Measurements from ENCODE around the gene COPS6. TPM values are rescaled to one million over a fixed set of nuclear protein-coding genes. Genes with fewer than 3 reads are reported as not detected.
A peak's percentile ranks its signal among the peaks of the same experiment; 100 is the strongest.

COPS6 gene
- total and polyA plus RNA-seq, 4 donors = 28.7 to 63.2 (median 46.8) TPM

DNA sequence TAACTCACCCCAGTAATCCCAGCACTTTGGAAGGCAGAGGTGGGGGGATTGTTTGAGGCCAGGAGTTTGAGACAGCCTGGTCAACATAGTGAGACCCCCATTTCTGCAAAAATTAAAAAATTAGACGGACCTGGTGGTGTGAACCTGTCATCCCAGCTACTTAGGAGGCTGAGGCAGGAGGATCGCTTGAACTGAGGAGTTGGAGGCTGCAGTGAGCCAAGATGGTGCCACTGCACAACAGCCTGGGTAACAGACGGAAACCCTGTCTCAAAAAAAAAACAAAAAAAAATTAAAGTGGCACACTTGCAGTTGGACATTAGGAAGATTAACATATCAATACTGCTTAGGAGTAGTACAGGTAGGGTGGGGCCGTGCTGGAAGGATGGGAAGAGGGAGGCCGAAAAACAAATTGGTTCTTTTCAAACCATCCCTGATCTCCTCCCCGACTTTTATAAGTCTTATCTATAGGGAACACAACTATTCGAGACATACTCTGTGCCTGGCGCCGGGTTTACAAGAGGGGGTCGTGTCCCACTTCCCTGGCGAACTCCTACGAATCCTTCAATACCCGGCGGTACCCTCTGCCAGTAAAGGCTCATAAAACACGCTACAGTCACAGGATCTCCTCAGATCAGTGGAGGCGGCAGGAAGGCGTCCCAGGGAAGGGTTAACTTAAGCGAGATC is 29.8 kb downstream of the COPS6 start:
- H3K27me3 ChIP-seq (ENCODE audit: control insufficient read depth in 4 of 4, insufficient read depth in 4 of 4, low read length in 3 of 4) = no peaks in the 10 kb centered on the region
- TF ChIP-seq, protein P1, sequence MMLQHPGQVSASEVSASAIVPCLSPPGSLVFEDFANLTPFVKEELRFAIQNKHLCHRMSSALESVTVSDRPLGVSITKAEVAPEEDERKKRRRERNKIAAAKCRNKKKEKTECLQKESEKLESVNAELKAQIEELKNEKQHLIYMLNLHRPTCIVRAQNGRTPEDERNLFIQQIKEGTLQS (IDR thresholded peaks at IDR 0.05) = no peak
- TF ChIP-seq FOXA1 (IDR thresholded peaks at IDR 0.05) (no peak), SP1 (IDR thresholded peaks at IDR 0.05) (no peak), HNF4A (conservative IDR thresholded peaks at IDR 0.05) (no peak), RXRA (IDR thresholded peaks at IDR 0.05) (no peak), FOXA2 (IDR thresholded peaks at IDR 0.05) (no peak), TAF1 (conservative IDR thresholded peaks at IDR 0.05) (no peak), YY1 (IDR thresholded peaks at IDR 0.05) (no peak), JUND (IDR thresholded peaks at IDR 0.05) (no peak), EGR1 (IDR thresholded peaks at IDR 0.05; ENCODE audit: low read depth in 2 of 2) (no peak)
- TF ChIP-seq, protein P2, sequence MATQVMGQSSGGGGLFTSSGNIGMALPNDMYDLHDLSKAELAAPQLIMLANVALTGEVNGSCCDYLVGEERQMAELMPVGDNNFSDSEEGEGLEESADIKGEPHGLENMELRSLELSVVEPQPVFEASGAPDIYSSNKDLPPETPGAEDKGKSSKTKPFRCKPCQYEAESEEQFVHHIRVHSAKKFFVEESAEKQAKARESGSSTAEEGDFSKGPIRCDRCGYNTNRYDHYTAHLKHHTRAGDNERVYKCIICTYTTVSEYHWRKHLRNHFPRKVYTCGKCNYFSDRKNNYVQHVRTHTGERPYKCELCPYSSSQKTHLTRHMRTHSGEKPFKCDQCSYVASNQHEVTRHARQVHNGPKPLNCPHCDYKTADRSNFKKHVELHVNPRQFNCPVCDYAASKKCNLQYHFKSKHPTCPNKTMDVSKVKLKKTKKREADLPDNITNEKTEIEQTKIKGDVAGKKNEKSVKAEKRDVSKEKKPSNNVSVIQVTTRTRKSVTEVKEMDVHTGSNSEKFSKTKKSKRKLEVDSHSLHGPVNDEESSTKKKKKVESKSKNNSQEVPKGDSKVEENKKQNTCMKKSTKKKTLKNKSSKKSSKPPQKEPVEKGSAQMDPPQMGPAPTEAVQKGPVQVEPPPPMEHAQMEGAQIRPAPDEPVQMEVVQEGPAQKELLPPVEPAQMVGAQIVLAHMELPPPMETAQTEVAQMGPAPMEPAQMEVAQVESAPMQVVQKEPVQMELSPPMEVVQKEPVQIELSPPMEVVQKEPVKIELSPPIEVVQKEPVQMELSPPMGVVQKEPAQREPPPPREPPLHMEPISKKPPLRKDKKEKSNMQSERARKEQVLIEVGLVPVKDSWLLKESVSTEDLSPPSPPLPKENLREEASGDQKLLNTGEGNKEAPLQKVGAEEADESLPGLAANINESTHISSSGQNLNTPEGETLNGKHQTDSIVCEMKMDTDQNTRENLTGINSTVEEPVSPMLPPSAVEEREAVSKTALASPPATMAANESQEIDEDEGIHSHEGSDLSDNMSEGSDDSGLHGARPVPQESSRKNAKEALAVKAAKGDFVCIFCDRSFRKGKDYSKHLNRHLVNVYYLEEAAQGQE (IDR thresholded peaks at IDR 0.05) = no peak
- TF ChIP-seq, protein P3, sequence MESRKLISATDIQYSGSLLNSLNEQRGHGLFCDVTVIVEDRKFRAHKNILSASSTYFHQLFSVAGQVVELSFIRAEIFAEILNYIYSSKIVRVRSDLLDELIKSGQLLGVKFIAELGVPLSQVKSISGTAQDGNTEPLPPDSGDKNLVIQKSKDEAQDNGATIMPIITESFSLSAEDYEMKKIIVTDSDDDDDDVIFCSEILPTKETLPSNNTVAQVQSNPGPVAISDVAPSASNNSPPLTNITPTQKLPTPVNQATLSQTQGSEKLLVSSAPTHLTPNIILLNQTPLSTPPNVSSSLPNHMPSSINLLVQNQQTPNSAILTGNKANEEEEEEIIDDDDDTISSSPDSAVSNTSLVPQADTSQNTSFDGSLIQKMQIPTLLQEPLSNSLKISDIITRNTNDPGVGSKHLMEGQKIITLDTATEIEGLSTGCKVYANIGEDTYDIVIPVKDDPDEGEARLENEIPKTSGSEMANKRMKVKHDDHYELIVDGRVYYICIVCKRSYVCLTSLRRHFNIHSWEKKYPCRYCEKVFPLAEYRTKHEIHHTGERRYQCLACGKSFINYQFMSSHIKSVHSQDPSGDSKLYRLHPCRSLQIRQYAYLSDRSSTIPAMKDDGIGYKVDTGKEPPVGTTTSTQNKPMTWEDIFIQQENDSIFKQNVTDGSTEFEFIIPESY (IDR thresholded peaks at IDR 0.05) = no peak
- TF ChIP-seq, protein P4, sequence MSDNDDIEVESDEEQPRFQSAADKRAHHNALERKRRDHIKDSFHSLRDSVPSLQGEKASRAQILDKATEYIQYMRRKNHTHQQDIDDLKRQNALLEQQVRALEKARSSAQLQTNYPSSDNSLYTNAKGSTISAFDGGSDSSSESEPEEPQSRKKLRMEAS (IDR thresholded peaks at IDR 0.05) = no peak
- WGBS = 21% methylated on average over 18 of the region's 18 CpGs
- H3K9me3 ChIP-seq (ENCODE audit: control insufficient read depth in 4 of 4, low read length in 3 of 4) = no peaks in the 10 kb centered on the region
- peak overlapping the region; percentile 77 to 99 (median 95) for H3K4me3 ChIP-seq (ENCODE audit: low read depth in 1 of 3, low read length in 3 of 3)
- H3K4me1 ChIP-seq (ENCODE audit: control insufficient read depth in 4 of 4, insufficient read depth in 4 of 4, low read length in 3 of 4) = peaks cover 3 to 26% (median 19%) of the 10 kb centered on the region in 4 donors
- peak overlapping the region; percentile 10 to 81 for H3K9ac ChIP-seq (ENCODE audit: low read depth in 1 of 2, low read length in 2 of 2)
- DNase-seq (ENCODE audit: low spot score) = no peak
- H3K36me3 ChIP-seq (ENCODE audit: control insufficient read depth in 4 of 4, insufficient read depth in 3 of 4, low read depth in 1 of 4, low read length in 3 of 4) = peaks cover 0 to 4% (median 0%) of the 10 kb centered on the region in 4 donors
- peak overlapping the region in 1 of 2 donors; percentile 60 for H3K27ac ChIP-seq (ENCODE audit: low read depth in 1 of 2, low read length in 2 of 2)

GRCh38 chr7:100119072-100119969 is 30.6 kb downstream of the COPS6 start, which contains the start of the genes CNPY4 and TAF6:
Gene CNPY4 (plus strand): TSS chr7:100119634. CDS start chr7:100119745, 111 bp downstream.
Gene TAF6 (minus strand): TSS chr7:100119358. CDS start chr7:100114209, 5,149 bp downstream.
- peak; percentile 99 for TF ChIP-seq YY1 (IDR thresholded peaks at IDR 0.05)
- peak; percentile 98 for TF ChIP-seq TAF1 (conservative IDR thresholded peaks at IDR 0.05)
- peak in 1 of 2 donors; percentile 56 for TF ChIP-seq GABPA (IDR thresholded peaks at IDR 0.05 in 1 of 2, conservative IDR thresholded peaks at IDR 0.05 in 1 of 2)
- TF ChIP-seq, protein P2 (IDR thresholded peaks at IDR 0.05) = peak; percentile 82
- TF ChIP-seq NR2F2 (IDR thresholded peaks at IDR 0.05) = no peak
- peak; percentile 41 for TF ChIP-seq SP1 (IDR thresholded peaks at IDR 0.05)
- no peak for TF ChIP-seq HNF4G (IDR thresholded peaks at IDR 0.05)
- TF ChIP-seq, protein P1 (IDR thresholded peaks at IDR 0.05) = no peak
- no peak for TF ChIP-seq JUND (IDR thresholded peaks at IDR 0.05)
- TF ChIP-seq FOXA1 (IDR thresholded peaks at IDR 0.05) = no peak
- TF ChIP-seq EGR1 (IDR thresholded peaks at IDR 0.05; ENCODE audit: low read depth in 2 of 2) = peak in 1 of 2 donors; percentile 54
- TF ChIP-seq, protein P4 (IDR thresholded peaks at IDR 0.05) = peak; percentile 78

More at GRCh38 chr7:100119072-100119969, 30.6 kb downstream of the COPS6 start, which contains the start of the genes CNPY4 and TAF6:
- DNase-seq (ENCODE audit: low spot score) = peak; percentile 94
- no peaks in the 10 kb centered on the region for H3K27me3 ChIP-seq (ENCODE audit: control insufficient read depth in 4 of 4, insufficient read depth in 4 of 4, low read length in 3 of 4)
- H3K9ac ChIP-seq (ENCODE audit: low read depth in 1 of 2, low read length in 2 of 2) = peak within 1 kb of the TSS; percentile 53 to 81
- no peaks in the 10 kb centered on the region for H3K36me3 ChIP-seq (ENCODE audit: control insufficient read depth in 4 of 4, insufficient read depth in 3 of 4, low read depth in 1 of 4, low read length in 3 of 4)
- no peaks in the 10 kb centered on the region for H3K9me3 ChIP-seq (ENCODE audit: control insufficient read depth in 4 of 4, low read length in 3 of 4)
- peak within 1 kb of the TSS; percentile 77 to 99 (median 95) for H3K4me3 ChIP-seq (ENCODE audit: low read depth in 1 of 3, low read length in 3 of 3)
- peaks cover 3 to 26% (median 19%) of the 10 kb centered on the region in 4 donors for H3K4me1 ChIP-seq (ENCODE audit: control insufficient read depth in 4 of 4, insufficient read depth in 4 of 4, low read length in 3 of 4)
- under 1% methylated on average over 49 of the region's 49 CpGs for WGBS
- peak within 1 kb of the TSS; percentile 60 to 86 for H3K27ac ChIP-seq (ENCODE audit: low read depth in 1 of 2, low read length in 2 of 2)
